Left renal pelvis (tissue), 4 donors: ENCODE measurements around the gene MMP1. TPM values are rescaled to one million over a fixed set of nuclear protein-coding genes. Genes with fewer than 3 reads are reported as not detected.

Experiments used
- DNase-seq, 4 donors: peaks; one replicate each; pipeline ENCODE4 v3.0.0-alpha.2; 2013; ENCODE audit warnings: low read depth in 4 of 4, low spot score in 3 of 4
- polyA plus RNA-seq, 4 donors: library from polyadenylated mRNA; unstranded; fragments of 120-200 nt; gene quantifications; one replicate each; pipeline ENCODE4 v1.2.1, GENCODE V29; 2013; ENCODE audit not compliant: insufficient read length in 4 of 4

The MMP1 gene
- polyA plus RNA-seq, 4 donors, result 0.11 to 0.47 (median 0.12) TPM; not detected in 1

- DNase-seq, result no peak
Observed at GRCh38 chr11:102809971-102810370, 12.0 kb upstream of the MMP1 start.

DNA sequence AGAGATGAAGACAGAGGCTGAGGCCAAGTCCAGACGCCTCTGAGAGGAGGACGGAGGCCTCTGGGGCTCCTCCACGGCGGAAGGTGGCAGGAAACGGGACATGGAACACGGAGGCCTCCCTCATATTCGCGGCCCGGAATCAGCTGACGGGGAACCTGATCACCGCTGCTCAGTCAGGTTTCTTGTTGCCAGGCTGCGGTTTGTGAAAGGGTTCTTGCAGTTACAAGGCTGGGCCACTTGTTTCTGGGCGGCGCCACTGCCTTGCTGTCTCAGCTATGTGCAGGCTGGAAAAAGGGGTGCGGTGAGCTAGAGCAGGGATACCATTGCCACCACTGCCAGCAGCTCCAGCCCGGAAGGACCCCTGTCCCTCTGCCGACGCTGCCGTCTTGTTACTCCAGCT, 10.0 kb upstream of the MMP1 start:
- no peak for DNase-seq

DNA sequence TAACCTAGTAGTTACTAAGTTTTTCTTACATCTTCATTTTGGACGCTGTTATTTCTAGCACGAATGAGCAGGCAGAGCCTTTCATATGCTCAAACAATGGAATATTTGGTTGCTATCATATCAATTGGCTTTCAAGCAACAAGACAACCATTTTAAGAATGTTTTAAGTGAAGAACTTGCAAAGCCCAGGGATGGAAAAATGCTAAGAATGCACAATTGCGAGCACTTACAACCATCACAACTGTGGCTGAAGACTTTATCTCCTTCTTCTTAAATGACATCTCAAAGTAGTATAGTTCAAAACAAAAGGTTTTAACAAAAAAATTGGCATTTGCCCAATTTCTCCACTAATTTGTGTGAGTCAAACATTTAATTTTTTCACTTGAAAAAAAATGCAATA, 8.3 kb upstream of the MMP1 start:
- DNase-seq, result no peak

GRCh38 chr11:102802341-102802740, 4.4 kb upstream of the MMP1 start:
- DNase-seq, result no peak

GRCh38 chr11:102800767-102801166, 2.8 kb upstream of the MMP1 start:
- DNase-seq, result no peak

DNA sequence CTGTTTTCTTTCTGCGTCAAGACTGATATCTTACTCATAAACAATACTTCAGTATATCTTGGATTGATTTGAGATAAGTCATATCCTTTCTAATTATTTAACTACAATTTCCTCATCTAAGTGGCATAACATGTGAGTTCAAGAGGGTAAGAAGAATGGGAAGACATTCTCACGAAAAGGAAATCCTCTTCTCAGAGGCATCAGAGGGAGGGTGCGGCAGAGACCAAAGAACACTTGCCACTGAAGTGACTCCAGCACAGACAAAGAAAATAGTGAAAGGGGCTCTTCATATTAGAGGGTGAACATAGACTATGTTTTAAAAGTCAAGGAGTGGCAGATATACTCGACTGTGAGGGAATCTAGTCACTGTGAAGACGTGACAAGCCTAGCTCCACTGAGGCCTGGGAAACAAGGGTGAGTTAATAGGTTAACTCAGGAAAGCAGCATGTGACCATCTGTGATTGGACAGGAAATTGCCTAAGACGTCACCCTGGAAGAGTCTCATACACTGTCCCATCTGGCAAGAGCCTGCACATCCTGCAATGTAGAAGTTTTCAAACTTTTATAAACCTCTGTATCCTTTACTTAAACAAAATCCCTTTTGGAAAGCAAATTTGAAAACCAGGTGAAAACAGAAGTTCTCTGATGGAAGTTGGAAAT, 1.9 kb upstream of the MMP1 start:
- no peak for DNase-seq

GRCh38 chr11:102794382-102794781, 3.6 kb downstream of the MMP1 start:
- no peak for DNase-seq

DNA sequence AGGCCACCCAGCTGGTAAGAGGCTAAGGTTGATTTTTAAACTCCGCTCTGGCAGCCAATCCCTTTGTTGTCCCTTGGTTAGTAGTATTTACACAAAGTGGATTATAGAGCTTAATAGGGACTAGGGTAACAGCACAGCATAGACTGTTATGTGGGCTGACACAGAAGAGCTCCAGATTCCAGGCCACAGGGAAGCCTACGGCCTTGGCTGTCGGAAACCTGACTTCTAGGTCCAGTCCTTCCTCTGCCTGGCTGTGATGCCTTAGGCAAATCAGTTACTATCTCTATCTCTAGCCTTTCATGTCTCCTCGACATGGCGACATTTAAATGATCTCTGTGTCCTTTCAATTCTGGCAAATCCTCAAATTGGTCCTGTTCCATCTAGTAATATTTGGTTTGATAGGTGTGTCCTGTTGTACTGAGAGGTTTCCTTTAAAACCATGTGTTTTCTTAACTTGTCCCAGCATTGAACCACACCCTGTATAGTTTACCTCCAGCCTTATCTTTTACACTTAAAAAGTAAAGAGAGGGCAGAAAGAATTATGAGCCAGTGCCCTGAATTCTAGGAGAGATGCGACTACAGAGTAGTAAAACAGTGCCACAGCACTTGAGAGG, 4.2 kb downstream of the MMP1 start:
- no peak for DNase-seq

DNA sequence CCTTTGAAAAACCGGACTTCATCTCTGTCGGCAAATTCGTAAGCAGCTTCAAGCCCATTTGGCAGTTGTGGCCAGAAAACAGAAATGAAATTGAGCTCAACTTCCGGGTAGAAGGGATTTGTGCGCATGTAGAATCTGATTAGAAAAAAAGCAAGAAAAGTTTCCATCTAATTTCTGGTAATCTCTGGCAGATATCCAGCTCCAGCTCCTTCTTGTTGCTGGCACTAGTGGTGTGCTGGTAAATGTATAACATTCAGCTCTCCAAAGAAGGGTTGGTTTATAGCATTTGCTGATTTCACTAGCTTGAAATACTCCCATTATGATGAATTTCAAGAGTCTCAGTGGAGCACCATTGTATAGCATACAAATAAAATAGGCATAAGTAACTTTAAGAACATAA, 5.4 kb downstream of the MMP1 start:
- DNase-seq, result no peak

GRCh38 chr11:102791271-102792036, 6.5 kb downstream of the MMP1 start:
- DNase-seq, result no peak

DNA sequence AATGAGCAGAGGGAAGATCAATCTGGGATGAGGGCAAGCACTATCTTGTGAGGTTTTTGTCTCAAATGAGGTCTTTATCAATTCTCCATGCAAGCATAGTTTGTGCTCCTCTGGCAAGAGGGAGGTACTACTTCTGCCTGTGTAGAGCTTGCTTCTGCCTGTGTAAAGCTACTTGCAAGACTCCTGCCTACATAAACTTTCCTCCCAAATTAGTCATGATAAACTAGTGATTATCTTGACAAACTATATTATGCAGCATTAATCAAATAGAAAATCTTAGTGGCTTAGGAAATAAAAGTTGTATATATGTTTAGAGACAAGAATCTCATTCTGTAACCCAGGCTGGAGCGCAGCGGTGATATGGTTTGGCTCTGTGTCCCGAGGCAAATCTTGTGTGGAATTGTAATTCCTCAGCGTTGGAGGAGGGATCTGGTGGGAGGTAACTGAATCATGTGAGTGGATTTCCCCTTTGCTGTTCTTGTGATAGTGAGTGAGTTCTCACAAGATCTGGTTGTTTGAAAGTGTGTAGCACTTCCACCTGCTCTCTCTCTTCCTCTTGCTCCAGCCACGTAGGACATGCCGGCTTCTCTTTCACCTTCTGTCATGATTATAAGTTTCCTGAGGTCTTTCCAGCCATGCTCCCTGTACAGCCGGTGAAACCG, 9.5 kb downstream of the MMP1 start:
- no peak for DNase-seq

GRCh38 chr11:102784380-102784779, 13.6 kb downstream of the MMP1 start:
- DNase-seq, result no peak

DNA sequence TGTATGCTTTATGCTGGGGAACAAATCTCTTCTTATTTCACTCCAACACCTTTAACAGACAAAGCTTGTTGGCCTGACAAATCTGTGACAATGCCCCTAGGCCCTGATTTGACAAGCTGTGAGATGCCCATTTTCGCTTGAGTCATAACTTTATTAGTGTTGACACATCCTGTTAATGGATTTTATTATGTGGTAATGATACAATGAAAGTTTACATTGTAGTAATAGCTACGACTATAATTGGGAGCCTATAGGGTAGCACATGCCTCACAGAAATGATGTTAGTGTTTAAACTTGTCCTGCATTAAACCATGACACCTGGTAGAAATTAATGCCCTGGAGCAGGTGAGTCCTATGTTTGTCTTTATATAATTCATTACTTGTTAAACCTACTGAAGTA, 14.2 kb downstream of the MMP1 start:
- no peak for DNase-seq

- no peak for DNase-seq
Observed at GRCh38 chr11:102783016-102783415, 14.9 kb downstream of the MMP1 start.

- DNase-seq, result no peak
Observed at GRCh38 chr11:102781676-102782075, 16.3 kb downstream of the MMP1 start.

GRCh38 chr11:102780491-102780918, 17.5 kb downstream of the MMP1 start, which contains the start of gene MMP10:
Gene MMP10, minus strand, starts transcription at chr11:102780628. Its CDS starts 37 bp downstream, at chr11:102780591.
- DNase-seq, result no peak

DNA sequence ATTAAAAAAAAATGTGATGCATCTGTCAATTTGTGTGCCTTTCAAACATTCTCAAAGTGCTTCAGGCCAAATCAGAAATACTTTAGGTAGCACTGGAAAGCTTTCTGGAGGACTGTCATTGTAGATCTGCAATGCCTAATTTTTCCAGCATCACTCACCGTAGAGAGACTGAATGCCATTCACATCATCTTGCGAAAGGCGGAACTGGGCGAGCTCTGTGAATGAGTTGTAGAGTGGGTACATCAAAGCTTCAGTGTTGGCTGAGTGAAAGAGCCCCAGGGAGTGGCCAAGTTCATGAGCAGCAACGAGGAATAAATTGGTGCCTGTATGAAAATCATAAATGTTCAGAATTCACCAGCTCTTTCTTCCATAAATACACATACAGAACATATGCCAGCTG, 21.5 kb downstream of the MMP1 start:
- no peak for DNase-seq

- no peak for DNase-seq
Observed at GRCh38 chr11:102773386-102773785, 24.6 kb downstream of the MMP1 start.

GRCh38 chr11:102771351-102771750, 26.6 kb downstream of the MMP1 start:
- DNase-seq, result no peak

GRCh38 chr11:102770191-102770590, 27.8 kb downstream of the MMP1 start:
- no peak for DNase-seq

DNA sequence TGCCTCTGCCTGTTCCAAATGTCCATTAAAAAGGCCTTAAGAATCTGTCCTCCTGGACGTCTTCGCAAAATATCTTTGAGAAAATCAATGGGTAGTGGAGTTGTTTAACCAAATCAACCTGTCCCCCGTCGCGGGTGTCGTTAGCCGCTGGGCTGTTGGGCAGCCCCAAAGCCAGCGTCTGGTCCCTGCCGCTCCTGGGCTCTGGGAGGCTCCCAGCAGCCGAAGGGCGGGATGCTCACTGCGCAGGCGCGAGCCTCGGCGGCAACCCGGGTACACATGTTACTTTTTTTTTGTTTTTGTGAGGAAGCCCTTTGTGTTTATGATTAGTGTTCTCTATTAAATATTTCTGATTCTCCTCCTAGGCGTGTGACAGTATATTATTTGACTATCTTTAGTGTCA, 30.2 kb downstream of the MMP1 start:
- DNase-seq, result no peak
